Fibroblast of skin of right quadriceps (primary cell): ENCODE results near the gene MTLN.
"Not testable (repeated sequence)": the region's sequence is repeated elsewhere in the genome, so short reads cannot be mapped to it uniquely, and the experiment has no call there.

Experiments used
- DNase-seq: peaks from one replicate; pipeline ENCODE4 v3.0.0-alpha.2; 2013

MTLN gene

GRCh38 chr2:110211938-110212858, at the start of gene MTLN:
TSS of gene MTLN (minus strand) at chr2:110212547. CDS start at chr2:110212525, 22 bp downstream.
- DNase-seq: peak; percentile 69

- DNase-seq: not testable (repeated sequence)
Observed at GRCh38 chr2:110261910-110262309, 49.6 kb upstream of the MTLN start.

DNA sequence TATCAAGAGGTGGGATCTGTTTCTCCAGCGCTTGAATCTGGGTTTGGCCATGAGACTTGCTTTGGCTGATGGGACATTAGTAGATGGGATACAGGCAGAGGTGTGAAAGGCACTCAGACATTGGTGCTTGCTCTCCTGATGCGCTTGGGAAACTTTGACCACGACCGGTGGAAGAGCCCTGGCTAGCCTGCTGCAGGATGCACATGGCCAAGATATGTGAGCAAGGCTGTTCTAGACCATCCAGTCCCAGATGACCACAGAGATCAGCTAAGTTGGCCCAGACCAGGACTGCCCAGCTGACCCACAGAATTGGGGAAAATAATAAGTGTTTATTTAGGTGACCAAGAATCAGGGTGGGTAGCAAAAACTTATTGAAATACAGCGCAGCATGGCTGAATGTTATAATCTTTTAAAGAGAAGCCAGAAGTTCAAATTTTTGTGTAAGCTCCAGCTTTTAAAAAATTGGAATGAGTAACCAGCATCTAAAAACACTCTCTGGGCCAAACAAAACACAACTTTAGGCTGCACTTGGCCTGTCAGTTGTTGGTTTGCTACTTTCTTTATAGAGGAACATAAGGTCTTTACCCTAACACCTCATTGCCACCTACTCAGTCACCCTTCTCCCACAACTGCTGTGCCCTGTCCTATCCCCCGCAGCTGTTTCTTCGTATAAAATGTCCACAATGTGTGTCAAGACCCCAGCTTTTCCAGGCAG, 35.9 kb upstream of the MTLN start:
- not testable (repeated sequence) for DNase-seq

DNA sequence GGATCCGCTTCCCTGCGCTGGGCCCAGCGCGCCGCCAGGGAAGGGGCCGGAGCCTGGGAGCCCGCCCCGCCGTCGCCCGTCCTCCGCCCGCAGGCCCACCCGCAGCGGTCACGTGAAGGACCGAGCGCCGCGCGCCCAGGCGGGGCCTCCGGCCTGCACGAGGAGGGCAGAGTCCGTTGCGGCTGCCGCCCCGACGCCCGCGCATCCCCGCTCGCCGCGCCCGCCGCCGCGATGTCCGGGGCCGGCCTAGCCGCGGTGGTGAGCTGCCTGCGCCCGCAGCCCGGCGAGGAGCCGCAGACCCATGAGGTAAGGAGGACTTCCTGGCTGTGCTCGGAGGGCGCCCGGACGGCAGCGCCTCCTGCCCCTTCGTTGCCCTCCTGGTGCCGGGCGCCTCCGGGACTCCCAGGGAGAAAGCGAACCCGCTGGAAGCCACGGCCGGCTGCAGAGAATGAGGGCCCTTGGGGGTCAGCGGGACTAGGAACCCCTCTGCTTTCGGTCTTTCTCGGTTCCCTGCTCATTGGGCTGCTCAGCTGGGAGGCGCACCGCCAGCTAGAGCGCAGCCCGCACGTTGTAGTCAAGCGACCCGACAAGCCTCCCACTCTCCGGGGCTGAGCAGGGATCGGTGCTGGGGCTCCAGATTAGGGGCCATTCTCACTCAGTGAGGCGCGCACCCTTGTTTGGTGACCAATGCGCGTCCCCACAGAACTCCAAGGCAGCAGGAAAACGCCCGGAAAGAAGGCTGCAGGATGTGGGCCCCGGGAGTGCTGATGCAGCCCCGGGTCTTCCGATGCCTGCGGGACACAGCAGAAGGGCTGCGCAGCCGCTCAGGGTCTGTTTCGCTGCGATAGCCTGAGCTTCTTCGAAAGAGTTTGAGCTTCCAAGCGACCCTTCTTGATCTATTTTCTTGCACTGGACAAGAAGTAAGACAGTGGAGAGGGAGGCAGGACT, 33.4 kb upstream of the MTLN start:
- DNase-seq: not testable (repeated sequence)

DNA sequence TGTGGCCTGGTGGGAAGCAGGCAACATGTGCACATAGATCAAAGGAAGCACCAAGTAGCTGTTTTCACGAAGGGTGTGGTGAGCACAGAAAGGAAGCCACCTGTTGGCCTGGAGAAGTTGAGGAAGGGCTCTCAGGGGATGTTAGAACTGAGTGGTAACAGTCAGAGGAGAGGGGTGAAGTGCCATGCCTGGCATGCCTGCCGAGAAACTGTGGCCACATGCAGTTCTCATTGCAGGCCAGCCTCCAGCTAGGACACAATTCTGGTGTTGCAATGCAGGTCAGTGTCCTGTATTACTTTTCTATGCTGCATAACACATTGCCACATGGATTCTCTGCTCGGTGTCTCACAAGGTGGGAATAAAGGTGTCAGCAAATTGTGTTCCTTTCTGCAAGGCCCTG, 30.9 kb upstream of the MTLN start:
- not testable (repeated sequence) for DNase-seq

GRCh38 chr2:110234514-110234913, 22.2 kb upstream of the MTLN start:
- DNase-seq: not testable (repeated sequence)

DNA sequence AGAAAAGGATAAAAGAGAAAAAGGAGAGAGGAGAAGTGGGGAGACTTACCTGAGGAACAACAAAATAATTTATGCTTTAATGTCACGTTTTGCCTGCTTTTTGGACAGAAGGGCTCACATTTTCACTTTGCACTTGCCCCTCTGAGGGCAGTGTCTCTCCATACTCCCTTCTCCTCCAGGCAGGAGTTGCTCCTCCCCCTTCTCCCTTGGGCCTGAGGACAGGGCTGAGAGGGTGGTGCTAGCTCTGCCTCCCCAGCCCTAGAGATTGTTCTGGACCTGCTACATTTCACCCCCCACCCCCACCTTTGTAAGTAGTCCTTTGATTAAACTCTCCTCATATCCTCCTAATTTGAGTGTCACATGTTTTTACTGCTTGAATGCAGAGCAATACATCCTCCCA, 17.5 kb upstream of the MTLN start:
- not testable (repeated sequence) for DNase-seq

DNA sequence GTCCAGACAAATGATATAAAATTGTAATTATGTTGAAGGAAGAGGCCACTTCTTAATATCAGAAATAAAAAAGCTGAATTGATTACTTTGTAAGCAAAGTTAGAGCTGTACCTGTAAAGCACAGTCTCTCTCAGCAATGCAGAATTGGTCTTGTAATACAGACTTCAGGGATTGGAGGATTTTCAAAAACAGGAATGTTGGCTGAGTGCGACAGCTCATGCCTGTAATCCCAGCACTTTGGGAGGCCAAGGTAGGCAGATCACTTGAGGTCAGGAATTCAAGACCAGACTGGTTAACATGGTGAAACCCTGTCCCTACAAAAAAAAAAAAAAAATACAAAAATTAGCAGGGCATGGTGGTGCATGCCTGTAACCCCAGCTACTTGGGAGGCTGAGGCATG, 10.3 kb upstream of the MTLN start:
- DNase-seq: not testable (repeated sequence)

GRCh38 chr2:110221938-110222337, 9.6 kb upstream of the MTLN start:
- DNase-seq: no peak

- DNase-seq: no peak
Observed at GRCh38 chr2:110220190-110220564, 7.8 kb upstream of the MTLN start.

DNA sequence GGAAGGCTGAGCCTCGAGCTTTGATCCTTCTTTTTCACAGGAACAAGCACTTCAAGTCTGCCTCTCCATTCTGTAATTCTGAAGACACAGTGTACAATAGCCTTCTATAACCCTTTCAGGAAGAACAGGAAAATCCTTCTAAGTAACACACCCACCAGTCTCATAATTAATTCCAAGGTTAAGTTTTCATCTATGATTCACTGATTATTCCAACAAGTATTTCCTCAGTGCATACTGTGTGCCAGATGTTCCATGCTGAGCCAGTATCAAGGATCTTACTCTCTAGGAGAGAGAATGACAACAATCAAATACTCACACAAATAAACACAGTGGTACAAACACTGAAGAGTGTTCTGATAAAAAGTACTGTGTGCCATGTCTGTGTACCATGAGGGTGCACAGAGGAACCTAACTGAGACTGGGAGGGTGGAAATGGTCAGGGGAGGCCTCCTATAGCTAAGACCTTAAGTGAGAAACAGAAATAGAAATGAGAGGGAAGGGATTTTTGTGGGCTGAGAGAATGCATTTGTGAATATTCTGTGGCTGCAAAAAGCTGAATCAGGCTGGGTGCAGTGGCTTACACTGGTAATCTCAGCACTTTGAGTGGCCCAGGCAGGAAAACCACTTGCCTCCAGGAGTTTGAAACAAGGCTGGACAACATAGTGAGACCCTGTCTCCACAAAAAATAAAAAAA, 7.3 kb upstream of the MTLN start:
- peak; percentile 68 for DNase-seq

- DNase-seq: not testable (repeated sequence)
Observed at GRCh38 chr2:110218889-110219288, 6.5 kb upstream of the MTLN start.

- no peak for DNase-seq
Observed at GRCh38 chr2:110216803-110217202, 4.5 kb upstream of the MTLN start.

DNA sequence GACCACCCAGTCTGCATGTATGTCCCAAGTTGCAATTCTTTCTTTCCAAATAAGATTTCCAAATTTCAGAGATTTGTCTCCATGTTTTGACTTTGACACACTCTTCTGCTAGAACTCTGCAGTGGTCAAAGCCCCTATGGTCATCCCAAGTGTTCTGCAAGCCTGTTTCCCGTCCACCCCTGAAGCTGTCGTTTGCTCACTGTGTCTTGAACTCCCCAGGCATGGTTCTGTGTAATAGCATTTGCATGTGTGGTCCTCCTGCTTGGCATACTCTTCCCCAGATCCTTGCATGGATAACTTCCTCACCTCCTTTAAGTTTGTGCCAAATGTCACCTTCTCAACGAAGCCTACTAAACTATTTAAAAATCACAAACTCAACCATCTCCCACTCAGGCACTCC, 3.9 kb upstream of the MTLN start:
- no peak for DNase-seq

GRCh38 chr2:110215566-110216158, 3.3 kb upstream of the MTLN start:
- no peak for DNase-seq

DNA sequence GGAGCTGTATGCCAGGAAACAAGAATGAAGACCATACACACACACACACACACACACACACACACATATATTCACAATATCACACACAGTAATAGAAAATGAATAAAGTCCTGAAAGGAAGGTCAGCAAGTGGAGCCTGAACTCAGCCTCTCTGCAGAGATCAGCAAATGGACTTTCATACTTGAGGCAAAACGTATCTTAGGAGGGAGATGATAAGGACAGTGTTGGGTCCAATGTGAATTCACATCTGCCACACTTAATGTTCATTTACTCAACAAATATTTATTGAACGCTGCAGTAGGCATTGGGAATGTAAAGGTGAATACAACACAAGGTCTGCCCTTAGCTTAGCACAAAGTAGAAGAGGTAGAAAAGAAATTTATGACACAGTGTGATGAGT, 2.7 kb upstream of the MTLN start:
- DNase-seq: no peak

- DNase-seq: not testable (repeated sequence)
Observed at GRCh38 chr2:110213522-110213921, 1.2 kb upstream of the MTLN start.

DNA sequence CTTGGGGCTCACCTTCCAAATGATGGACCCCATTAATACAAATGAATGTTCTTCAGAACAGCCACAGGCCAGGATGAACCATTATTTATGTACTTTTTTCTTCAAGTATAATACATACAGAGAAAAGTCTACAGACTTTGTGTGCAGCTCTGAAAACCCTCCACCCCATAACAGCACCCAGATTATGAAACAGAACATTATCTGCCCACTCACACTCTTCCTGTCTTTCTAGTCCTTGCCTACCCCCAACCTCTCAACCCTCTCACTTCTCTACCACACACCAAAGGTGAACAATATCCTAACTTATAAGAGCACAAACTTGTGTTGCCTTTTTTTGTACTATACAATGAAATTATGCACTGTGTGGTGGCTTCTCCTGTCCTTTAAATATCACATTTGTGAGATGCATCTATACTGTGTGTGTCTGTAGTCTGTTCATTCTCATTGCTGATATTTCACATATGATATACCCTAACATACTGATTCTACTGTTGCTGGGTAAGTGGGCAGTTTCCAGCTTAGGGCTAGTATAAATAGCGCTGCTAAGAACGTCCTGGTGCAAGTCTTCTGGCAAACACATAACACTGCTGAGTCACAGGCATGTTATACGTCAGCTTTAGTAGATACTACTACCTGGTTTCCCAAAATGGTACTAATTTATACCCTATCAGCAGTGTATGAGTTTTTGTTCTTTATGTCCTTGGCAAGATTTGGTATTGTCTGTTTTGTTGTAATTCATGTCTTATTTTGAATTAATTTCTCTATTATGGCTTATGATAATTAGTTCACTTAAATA, 6.5 kb downstream of the MTLN start:
- DNase-seq: no peak

DNA sequence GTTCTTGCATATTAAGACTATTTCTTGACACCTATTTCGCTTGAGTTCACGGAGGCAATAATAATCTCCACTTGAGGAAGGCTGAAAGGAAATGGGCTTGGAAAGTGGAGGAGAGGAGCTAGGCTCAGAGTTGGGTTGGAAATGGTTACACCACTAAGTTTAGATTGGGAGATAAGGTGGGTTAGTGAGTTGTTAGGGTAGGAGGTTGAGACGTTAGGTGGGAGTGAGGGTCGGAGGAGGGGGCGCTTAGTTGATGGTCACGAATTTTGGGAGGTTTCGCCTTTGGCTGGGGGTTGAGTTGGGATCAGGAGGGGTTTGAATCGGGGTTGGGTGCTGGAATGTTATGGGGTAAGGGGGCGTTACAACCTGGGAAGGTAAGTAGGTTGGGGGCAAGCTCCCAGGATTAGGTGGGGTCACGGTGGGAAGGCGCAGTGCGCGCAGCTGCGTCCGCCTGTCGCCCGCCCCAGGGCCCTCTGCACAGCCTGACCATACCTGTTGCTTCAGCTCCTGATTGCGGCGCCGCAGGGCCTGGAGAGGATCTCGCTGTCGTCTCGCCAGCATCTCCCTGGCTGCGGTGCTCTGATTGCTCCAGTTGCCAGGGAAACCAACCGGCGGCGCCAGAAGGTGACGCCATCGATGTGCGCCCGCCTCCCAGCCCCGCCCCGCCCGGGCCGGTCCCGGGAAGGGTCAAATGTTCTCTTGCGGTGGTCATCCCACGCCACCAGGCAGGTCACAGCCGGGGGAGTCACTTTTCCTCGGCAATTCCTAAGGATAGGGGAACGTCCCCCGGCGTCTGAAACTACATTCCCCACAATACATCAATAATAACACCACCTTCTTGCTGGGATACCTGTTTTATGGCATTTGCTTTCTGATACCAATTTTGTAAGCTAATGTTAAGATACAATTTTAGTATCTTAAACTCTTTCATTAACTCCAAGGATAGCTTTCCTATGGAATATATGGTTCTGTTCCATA, 7.7 kb downstream of the MTLN start, which contains the start of gene NPHP1:
Gene NPHP1 (minus strand): TSS at position 606 of the 978 bp plus-strand sequence. CDS start 45 bp downstream, at position 561.
- peak; percentile 82 for DNase-seq
